Neuronal stem cell (in vitro differentiated cells): Measurements from ENCODE around the gene COL5A2.

ENCODE experiments used
- DNase-seq: peaks from one replicate; pipeline ENCODE4 v3.0.0-alpha.2; 2013; ENCODE audit warnings: low spot score
- H2AFZ ChIP-seq: one replicate; pipeline ENCODE4 v1.6.1; 2013; ENCODE audit warnings: mild to moderate bottlenecking, low read length, inconsistent platforms
- H2AK5ac ChIP-seq: 2 replicates; pipeline ENCODE4 v1.6.1; 2013; ENCODE audit warnings: low read depth, mild to moderate bottlenecking, inconsistent platforms, low read length, moderate library complexity, mixed read lengths
- H2BK120ac ChIP-seq: 2 replicates; pipeline ENCODE4 v1.6.1; 2013; ENCODE audit warnings: low read depth, mild to moderate bottlenecking, inconsistent platforms, low read length, moderate library complexity, mixed read lengths
- H2BK12ac ChIP-seq: one replicate; pipeline ENCODE4 v1.6.1; 2013; ENCODE audit warnings: low read length, inconsistent platforms
- H2BK15ac ChIP-seq: 2 replicates; pipeline ENCODE4 v1.6.1; 2013; ENCODE audit warnings: mild to moderate bottlenecking, low read length, inconsistent platforms, mixed read lengths
- H2BK5ac ChIP-seq: one replicate; pipeline ENCODE4 v1.6.1; 2013; ENCODE audit warnings: inconsistent platforms, mild to moderate bottlenecking, low read length, moderate library complexity
- H3K14ac ChIP-seq: one replicate; pipeline ENCODE4 v1.6.1; 2013; ENCODE audit warnings: low read length, inconsistent platforms
- H3K18ac ChIP-seq: 2 replicates; pipeline ENCODE4 v1.6.1; 2013; ENCODE audit warnings: low read length, inconsistent platforms
- H3K23ac ChIP-seq: 2 replicates; pipeline ENCODE4 v1.6.1; 2013; ENCODE audit warnings: low read depth, mild to moderate bottlenecking, mixed read lengths, low read length, inconsistent platforms; ENCODE audit not compliant: poor library complexity
- H3K27ac ChIP-seq: replicated peaks from 3 replicates; pipeline ENCODE4 v1.5.1; 2013; ENCODE audit warnings: low read length, inconsistent platforms
- H3K27me3 ChIP-seq, 3 experiments: 2 replicates each; pipeline ENCODE4 v1.6.1; 2013; ENCODE audit warnings: low read length in 3 of 3, mild to moderate bottlenecking in 2 of 3, inconsistent platforms in 1 of 3, low read depth in 1 of 3, mixed read lengths in 1 of 3, moderate library complexity in 1 of 3; ENCODE audit not compliant: control insufficient read depth in 3 of 3, insufficient read depth in 3 of 3
- H3K36me3 ChIP-seq, 2 donors: replicated peaks in 1 of 2; 2 replicates each; pipeline ENCODE4 v1.6.1; 2013; ENCODE audit warnings: low read length in 2 of 2; ENCODE audit not compliant: control insufficient read depth in 2 of 2, insufficient read depth in 2 of 2
- H3K4ac ChIP-seq: 2 replicates; pipeline ENCODE4 v1.6.1; 2013; ENCODE audit warnings: inconsistent platforms, mild to moderate bottlenecking, low read length, moderate library complexity
- H3K4me1 ChIP-seq, 2 donors: 1 replicate in 1 of 2; 2 replicates in 1 of 2; pipeline ENCODE4 v1.6.1; 2013; ENCODE audit warnings: low read length in 2 of 2, low read depth in 1 of 2; ENCODE audit not compliant: control insufficient read depth in 2 of 2, insufficient read depth in 1 of 2
- H3K4me2 ChIP-seq: one replicate; pipeline ENCODE4 v1.6.1; 2013; ENCODE audit warnings: mild to moderate bottlenecking, low read length, inconsistent platforms; ENCODE audit not compliant: insufficient read depth, poor library complexity, severe bottlenecking
- H3K4me3 ChIP-seq, 2 donors: 2 replicates each; pipeline ENCODE4 v1.5.1; 2013; ENCODE audit warnings: low read length in 2 of 2, mild to moderate bottlenecking in 2 of 2, inconsistent platforms in 1 of 2, moderate library complexity in 1 of 2
- H3K79me1 ChIP-seq: one replicate; pipeline ENCODE4 v1.6.1; 2013; ENCODE audit warnings: low read depth, mild to moderate bottlenecking, inconsistent platforms, low read length, moderate library complexity
- H3K9ac ChIP-seq: one replicate; pipeline ENCODE4 v1.6.1; 2013; ENCODE audit warnings: mild to moderate bottlenecking, low read depth, low read length, inconsistent platforms; ENCODE audit not compliant: poor library complexity
- H3K9me3 ChIP-seq, 2 donors: replicated peaks in 1 of 2; 2 replicates each; pipeline versions ENCODE3 to v1.6.1; 2013; ENCODE audit warnings: low read length in 2 of 2, mild to moderate bottlenecking in 2 of 2, inconsistent platforms in 1 of 2, low read depth in 1 of 2, mixed read lengths in 1 of 2, moderate library complexity in 1 of 2; ENCODE audit not compliant: control insufficient read depth in 2 of 2, insufficient read depth in 1 of 2
- H4K8ac ChIP-seq: one replicate; pipeline ENCODE4 v1.6.1; 2013; ENCODE audit warnings: low read depth, mild to moderate bottlenecking, inconsistent platforms, low read length, moderate library complexity
- H4K91ac ChIP-seq: one replicate; pipeline ENCODE4 v1.6.1; 2013; ENCODE audit warnings: low read length, low read depth, mild to moderate bottlenecking, inconsistent platforms; ENCODE audit not compliant: poor library complexity
- WGBS, 2 donors: extraction: QIAGEN DNeasy Blood & Tissue Kit; methylation state at CpG; one replicate each; pipeline ENCODE4 v1.1.7; 2013; ENCODE audit warnings: missing lambda C conversion rate in 2 of 2, mixed read lengths in 1 of 2; ENCODE audit not compliant: insufficient read length in 2 of 2, insufficient replicate concordance in 1 of 2; ENCODE audit errors: extremely low coverage in 2 of 2; 5-methylcytosine and 5-hydroxymethylcytosine counted together

COL5A2 gene

GRCh38 chr2:189037518-189037917 lies 142.0 kb downstream of the COL5A2 start:
- no peak overlapping the region for H3K23ac ChIP-seq
- no peaks in the 10 kb centered on the region for H3K4me1 ChIP-seq
- H3K9me3 ChIP-seq = peaks cover 0 to 3% of the 10 kb centered on the region in 2 donors
- no CpG with 5 or more reads among the region's 1 CpG for WGBS, 2 donors
- no peak overlapping the region for H2BK5ac ChIP-seq
- H3K18ac ChIP-seq = no peak overlapping the region
- H2AFZ ChIP-seq = no peak overlapping the region
- H4K8ac ChIP-seq = no peak overlapping the region
- no peak overlapping the region for H2AK5ac ChIP-seq
- peaks cover 9 to 12% of the 10 kb centered on the region in 2 donors for H3K36me3 ChIP-seq
- H3K27ac ChIP-seq = no peak overlapping the region
- no peak overlapping the region for H3K4ac ChIP-seq
- DNase-seq = no peak
- no peak overlapping the region for H2BK15ac ChIP-seq
- H3K4me3 ChIP-seq = no peak overlapping the region
- no peaks in the 10 kb centered on the region for H3K27me3 ChIP-seq
- no peak overlapping the region for H2BK12ac ChIP-seq
- H3K79me1 ChIP-seq = no peaks in the 10 kb centered on the region
- H3K9ac ChIP-seq = no peak overlapping the region
- H3K14ac ChIP-seq = no peak overlapping the region
- H2BK120ac ChIP-seq = no peak overlapping the region
- no peak overlapping the region for H3K4me2 ChIP-seq
- H4K91ac ChIP-seq = no peak overlapping the region

DNA sequence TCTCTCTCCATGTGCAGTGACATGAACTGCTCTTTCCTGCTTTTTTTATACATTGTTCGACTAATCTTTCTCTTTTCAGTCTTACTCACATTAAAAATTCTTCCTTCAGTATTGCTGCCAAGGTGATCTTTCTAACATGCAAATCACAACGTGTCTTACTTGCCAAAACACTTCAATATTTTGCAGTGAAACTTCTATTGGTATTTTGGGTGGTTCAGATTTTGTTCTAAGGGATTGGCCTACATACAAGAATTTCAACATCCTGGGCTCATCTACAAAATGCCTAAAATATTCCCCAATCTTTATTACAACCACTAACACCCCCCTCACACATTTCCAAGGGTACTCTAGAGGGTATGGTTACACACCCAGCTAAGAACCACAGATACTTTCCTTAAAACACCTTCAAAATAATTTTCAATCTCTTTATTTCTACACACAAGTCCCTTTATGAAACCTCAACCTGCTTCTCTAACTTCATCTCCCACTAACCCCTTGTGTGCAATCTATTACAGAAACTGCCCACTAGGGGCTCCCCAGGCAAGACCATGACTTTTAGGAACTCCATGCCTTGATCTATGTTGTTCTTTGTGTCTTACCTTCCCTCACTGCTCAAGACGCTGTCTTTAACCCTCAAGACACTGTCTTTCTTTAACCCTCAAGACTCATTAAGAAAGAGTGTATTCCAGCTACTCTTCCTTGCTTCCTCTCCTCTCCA lies 154.5 kb downstream of the COL5A2 start:
- H4K91ac ChIP-seq = no peak overlapping the region
- H3K36me3 ChIP-seq = no peaks in the 10 kb centered on the region
- no peak overlapping the region for H3K14ac ChIP-seq
- WGBS, 2 donors = no CpG with 5 or more reads among the region's 3 CpGs
- no peak overlapping the region for H2BK12ac ChIP-seq
- no peak overlapping the region for H4K8ac ChIP-seq
- H3K9ac ChIP-seq = no peak overlapping the region
- no peak overlapping the region for H2BK120ac ChIP-seq
- H2BK15ac ChIP-seq = no peak overlapping the region
- no peak overlapping the region for H3K4me2 ChIP-seq
- H3K27me3 ChIP-seq = no peaks in the 10 kb centered on the region
- no peak overlapping the region for H3K23ac ChIP-seq
- H3K9me3 ChIP-seq = no peaks in the 10 kb centered on the region
- peaks cover 0 to 2% of the 10 kb centered on the region in 2 donors for H3K4me1 ChIP-seq
- no peak overlapping the region for H2AK5ac ChIP-seq
- H3K4me3 ChIP-seq = no peak overlapping the region
- H3K4ac ChIP-seq = no peak overlapping the region
- no peak overlapping the region for H2AFZ ChIP-seq
- no peak overlapping the region for H3K18ac ChIP-seq
- no peak overlapping the region for H3K27ac ChIP-seq
- no peak for DNase-seq
- no peak overlapping the region for H2BK5ac ChIP-seq
- no peaks in the 10 kb centered on the region for H3K79me1 ChIP-seq

DNA sequence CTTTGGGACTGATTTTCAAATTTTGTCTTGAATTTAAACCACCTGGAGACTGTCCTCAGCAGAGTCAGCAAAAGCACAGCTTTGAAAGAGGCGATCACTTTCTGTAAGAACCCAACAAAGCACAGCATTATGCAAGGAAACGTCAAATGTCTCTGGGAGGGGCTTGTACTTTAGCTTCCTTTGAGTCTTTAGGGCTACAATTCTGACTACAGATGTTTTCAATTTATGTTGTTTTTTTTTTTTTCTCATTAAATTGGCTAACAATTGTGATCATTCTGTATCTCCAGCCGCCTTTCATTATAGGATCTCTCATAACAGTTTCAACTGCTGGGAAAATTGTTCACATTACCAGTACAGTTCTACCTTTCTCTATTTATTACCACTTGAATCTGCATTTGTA lies 157.1 kb downstream of the COL5A2 start:
- Histone ChIP-seq H3K18ac (no peak overlapping the region), H3K27ac (no peak overlapping the region), H4K91ac (no peak overlapping the region), H3K9me3 (no peaks in the 10 kb centered on the region), H2BK120ac (no peak overlapping the region), H2BK15ac (no peak overlapping the region), H3K14ac (no peak overlapping the region), H2AFZ (peak overlapping the region; percentile 43), H3K27me3 (no peaks in the 10 kb centered on the region), H3K4me2 (no peak overlapping the region), H3K23ac (no peak overlapping the region), H4K8ac (no peak overlapping the region), H3K36me3 (no peaks in the 10 kb centered on the region), H3K4me1 (peaks cover 0 to 2% of the 10 kb centered on the region in 2 donors), H3K9ac (no peak overlapping the region), H3K4me3 (no peak overlapping the region), H2BK12ac (no peak overlapping the region), H3K79me1 (no peaks in the 10 kb centered on the region), H2AK5ac (no peak overlapping the region), H3K4ac (no peak overlapping the region), H2BK5ac (no peak overlapping the region)
- WGBS, 2 donors = no CpG with 5 or more reads among the region's 3 CpGs
- no peak for DNase-seq

DNA sequence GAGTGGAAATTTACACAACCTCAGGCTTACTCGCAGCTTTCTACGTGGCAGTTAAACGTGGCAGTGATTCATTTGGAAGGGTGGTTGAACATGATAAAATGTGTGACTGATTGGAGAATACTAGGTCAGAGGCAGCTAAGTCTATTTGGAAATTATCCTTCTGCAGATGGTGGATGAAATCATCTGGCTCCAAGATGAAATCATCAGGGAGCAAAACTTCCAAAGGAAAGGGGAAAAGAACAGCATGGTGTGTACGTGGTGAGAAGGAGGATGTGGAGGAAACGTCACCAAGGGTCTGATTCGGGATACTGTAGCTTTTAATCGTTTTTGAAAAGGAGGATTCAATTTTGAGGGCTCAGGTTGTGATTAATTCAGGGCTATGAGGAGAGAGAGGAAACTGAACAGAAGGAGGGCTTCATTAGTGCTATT lies 157.5 kb downstream of the COL5A2 start:
- Histone ChIP-seq H3K4me3 (no peak overlapping the region), H3K9me3 (no peaks in the 10 kb centered on the region), H3K23ac (no peak overlapping the region), H3K27ac (no peak overlapping the region), H3K9ac (no peak overlapping the region), H2BK5ac (no peak overlapping the region), H3K4ac (no peak overlapping the region), H4K8ac (no peak overlapping the region), H2AFZ (peak overlapping the region; percentile 43), H3K27me3 (no peaks in the 10 kb centered on the region), H2BK12ac (no peak overlapping the region), H2BK120ac (no peak overlapping the region), H3K4me1 (peaks cover 0 to 2% of the 10 kb centered on the region in 2 donors), H3K14ac (no peak overlapping the region), H4K91ac (no peak overlapping the region), H3K18ac (no peak overlapping the region), H3K4me2 (no peak overlapping the region), H3K79me1 (no peaks in the 10 kb centered on the region), H2AK5ac (no peak overlapping the region), H2BK15ac (no peak overlapping the region), H3K36me3 (no peaks in the 10 kb centered on the region)
- no CpG with 5 or more reads among the region's 7 CpGs for WGBS, 2 donors
- no peak for DNase-seq
